Activated CD8-positive, alpha-beta T cell treated with anti-CD3 and anti-CD28 coated beads for 36 hours (primary cell): Measurements from ENCODE around the gene PLEKHG3. TPM values are rescaled to one million over a fixed set of nuclear protein-coding genes. Genes with fewer than 3 reads are reported as not detected.

Source experiments
- ATAC-seq: fragments of 200-7000 bp; cut with Tn5 transposase; one replicate; pipeline ENCODE4 v1.10.0; 2021; ENCODE audit warnings: mild to moderate bottlenecking, moderate library complexity
- CTCF ChIA-PET: fragments of 350-600 bp; sonication (Branson Sonifier 250); formaldehyde crosslinking; loops from one replicate; lab custom pipeline; 2021; ENCODE audit warnings: antibody characterized with exemption; lab: Charles Lee
- POLR2A ChIA-PET: fragments of 350-600 bp; sonication (Branson Sonifier 250); formaldehyde crosslinking; loops from one replicate; lab custom pipeline; 2021; ENCODE audit warnings: antibody characterized with exemption; lab: Charles Lee
- DNase-seq: peaks from one replicate; pipeline ENCODE4 v3.0.0-alpha.2; 2020
- H3K27ac Mint-ChIP-seq: one replicate; pipeline ENCODE4 v1.8.0; 2021; ENCODE audit warnings: mild to moderate bottlenecking, mixed read lengths
- H3K27me3 Mint-ChIP-seq: one replicate; pipeline ENCODE4 v1.8.0; 2021; ENCODE audit warnings: mixed read lengths
- H3K36me3 Mint-ChIP-seq: one replicate; pipeline ENCODE4 v1.8.0; 2021; ENCODE audit warnings: low read depth, mixed read lengths
- H3K4me1 Mint-ChIP-seq: one replicate; pipeline ENCODE4 v1.8.0; 2021; ENCODE audit warnings: low read depth, mixed read lengths
- H3K4me3 Mint-ChIP-seq: one replicate; pipeline ENCODE4 v1.8.0; 2021; ENCODE audit warnings: mild to moderate bottlenecking, moderate library complexity, mixed read lengths
- H3K9me3 Mint-ChIP-seq: one replicate; pipeline ENCODE4 v1.8.0; 2021; ENCODE audit warnings: mixed read lengths
- CTCF ChIP-seq: fragments of 200-600 bp; IDR thresholded peaks from one replicate; pipeline ENCODE4 v1.8.0; 2022; ENCODE audit warnings: antibody characterized with exemption, mild to moderate bottlenecking
- intact Hi-C: fragments of 100-400 bp; cut with micrococcal nuclease; formaldehyde crosslinking; loops from one replicate; pipeline ENCODE4 v1.10.0; 2022
- total RNA-seq, 2 experiments: library from RNA; stranded (reverse); gene quantifications; one replicate each; pipeline ENCODE4 v1.2.3, GENCODE V29; 2021

Gene PLEKHG3
- total RNA-seq, 2 experiments from 2014 or later, result 2.7 to 2.8 TPM

- H3K36me3 Mint-ChIP-seq, result no peaks in the 10 kb centered on the region
- ATAC-seq (no peak), DNase-seq (no peak)
- no peak overlapping the region for H3K4me3 Mint-ChIP-seq
- ChIA-PET POLR2A (no interaction called here), CTCF (interaction anchor here (0.6 to 1.8 kb wide), 3 partner anchors 10 to 425 kb away, joined by 3 to 4 read pairs (median 4); no protein-coding TSS in a partner anchor)
- intact Hi-C loops, result no loop called here
- no peaks in the 10 kb centered on the region for H3K9me3 Mint-ChIP-seq
- peaks cover 17% of the 10 kb centered on the region for H3K27me3 Mint-ChIP-seq
- H3K27ac Mint-ChIP-seq, result no peak overlapping the region
- no peaks in the 10 kb centered on the region for H3K4me1 Mint-ChIP-seq
- TF ChIP-seq CTCF, result no peak
These were observed 9.2 kb upstream of the PLEKHG3 start for GRCh38 chr14:64695071-64695470.

DNA sequence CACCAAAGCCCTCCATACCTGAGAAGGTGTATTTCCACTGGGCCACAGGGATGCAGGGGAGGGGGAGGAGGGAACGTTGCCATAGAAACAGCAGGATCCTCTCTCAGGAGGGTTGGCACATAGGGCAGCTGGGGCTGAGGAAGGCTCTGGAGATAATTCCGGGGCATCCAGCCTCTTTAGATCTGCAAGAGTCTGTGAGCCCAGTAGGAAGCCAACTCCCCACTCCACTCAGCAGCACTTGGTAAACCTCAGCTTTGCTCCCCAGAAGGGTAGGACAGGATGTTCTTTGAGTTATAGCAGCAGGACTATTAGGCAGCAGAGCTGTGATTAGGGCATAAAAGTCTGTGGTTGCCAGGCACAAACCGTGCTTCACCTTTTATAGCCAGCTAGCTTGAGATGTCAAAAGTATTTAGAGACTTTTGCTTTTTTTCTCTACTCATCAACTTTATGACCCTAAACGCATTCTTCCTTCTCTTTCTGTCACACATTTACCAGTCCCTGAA is 7.8 kb upstream of the PLEKHG3 start:
- H3K9me3 Mint-ChIP-seq, result no peaks in the 10 kb centered on the region
- peaks cover 29% of the 10 kb centered on the region for H3K27me3 Mint-ChIP-seq
- ChIA-PET CTCF (interaction anchor here (0.5 to 1.1 kb wide), 2 partner anchors 22 to 127 kb away, joined by 3 read pairs; no protein-coding TSS in a partner anchor), POLR2A (no interaction called here)
- ATAC-seq (no peak), DNase-seq (no peak)
- intact Hi-C loops, result no loop called here
- H3K4me1 Mint-ChIP-seq, result no peaks in the 10 kb centered on the region
- no peak overlapping the region for H3K27ac Mint-ChIP-seq
- H3K36me3 Mint-ChIP-seq, result no peaks in the 10 kb centered on the region
- H3K4me3 Mint-ChIP-seq, result no peak overlapping the region
- no peak for TF ChIP-seq CTCF

GRCh38 chr14:64698903-64699302 is 5.3 kb upstream of the PLEKHG3 start:
- no peaks in the 10 kb centered on the region for H3K9me3 Mint-ChIP-seq
- POLR2A ChIA-PET, result no interaction called here

GRCh38 chr14:64700290-64700689 is 3.9 kb upstream of the PLEKHG3 start:
- ChIA-PET CTCF (no interaction called here), POLR2A (interaction anchor here (0.9 kb wide), 1 partner anchor 41 kb away, joined by 3 read pairs; no protein-coding TSS in a partner anchor)

More at GRCh38 chr14:64698903-64699302, 5.3 kb upstream of the PLEKHG3 start:
- H3K27ac Mint-ChIP-seq, result no peak overlapping the region
- intact Hi-C loops, result no loop called here
- CTCF ChIA-PET, result interaction anchor here (1.2 to 1.9 kb wide), 3 partner anchors 9 to 66 kb away, joined by 3 to 6 read pairs (median 3); no protein-coding TSS in a partner anchor
- H3K4me3 Mint-ChIP-seq, result no peak overlapping the region
- ATAC-seq (no peak), DNase-seq (no peak)
- TF ChIP-seq CTCF, result no peak
- H3K4me1 Mint-ChIP-seq, result peaks cover 8% of the 10 kb centered on the region
- peaks cover 51% of the 10 kb centered on the region for H3K27me3 Mint-ChIP-seq
- no peaks in the 10 kb centered on the region for H3K36me3 Mint-ChIP-seq

More at GRCh38 chr14:64700290-64700689, 3.9 kb upstream of the PLEKHG3 start:
- intact Hi-C loops, result no loop called here
- Mint-ChIP-seq H3K27me3 (peaks cover 55% of the 10 kb centered on the region), H3K27ac (no peak overlapping the region), H3K9me3 (no peaks in the 10 kb centered on the region), H3K4me1 (peaks cover 10% of the 10 kb centered on the region), H3K4me3 (no peak overlapping the region), H3K36me3 (no peaks in the 10 kb centered on the region)
- no peak for DNase-seq
- TF ChIP-seq CTCF, result no peak
- no peak for ATAC-seq
